22Rv1 (cell line): ENCODE results near the gene EXD3.

Source experiments
- H3K27ac ChIP-seq: fragments of 450-650 bp; 2 replicates; pipeline ENCODE4 v1.5.1; 2017
- CTCF ChIP-seq: fragments of 450-650 bp; IDR thresholded peaks from 2 replicates; pipeline ENCODE4 v1.5.1; 2017; ENCODE audit warnings: mild to moderate bottlenecking
- ZFX ChIP-seq: fragments of 450-650 bp; IDR thresholded peaks from 2 replicates; pipeline ENCODE4 v1.6.1; 2017; ENCODE audit warnings: antibody characterized with exemption, borderline replicate concordance

Gene EXD3

DNA sequence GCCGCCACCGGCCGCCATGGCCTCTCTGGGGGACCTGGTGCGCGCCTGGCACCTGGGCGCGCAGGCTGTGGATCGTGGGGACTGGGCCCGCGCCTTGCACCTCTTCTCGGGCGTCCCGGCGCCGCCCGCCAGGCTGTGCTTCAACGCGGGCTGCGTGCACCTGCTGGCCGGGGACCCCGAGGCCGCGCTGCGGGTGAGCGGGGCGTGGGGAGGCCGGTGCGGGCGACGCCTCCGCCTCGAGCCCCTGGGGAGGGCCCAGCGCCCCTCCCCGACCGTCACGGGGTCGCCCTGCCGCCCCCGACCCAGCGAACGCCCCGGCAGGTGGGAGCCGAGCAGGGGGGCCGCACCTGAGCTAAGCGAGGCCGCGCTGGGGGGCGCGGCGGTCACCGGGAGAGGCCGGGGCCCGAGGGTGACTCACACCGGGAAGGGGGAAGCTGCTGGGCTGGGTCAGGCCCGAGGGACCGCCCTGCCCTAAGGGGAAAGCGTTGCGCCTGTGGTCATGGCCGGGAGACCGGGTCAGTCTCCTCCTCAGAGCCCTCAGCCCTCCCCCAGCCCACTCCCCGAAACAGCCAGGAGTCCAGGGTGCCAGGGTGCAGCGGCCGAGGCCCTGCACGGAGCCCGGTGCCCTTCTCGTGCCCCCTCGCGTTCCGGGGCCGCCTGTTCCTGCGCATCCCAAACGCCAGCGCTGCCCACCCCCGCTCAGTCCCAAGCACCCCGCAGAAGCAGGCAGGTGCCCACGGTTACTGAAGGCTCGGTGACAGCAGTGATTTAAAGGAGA is 741 bp upstream of the EXD3 start:
- TF ChIP-seq ZFX (no peak), CTCF (peak; percentile 83)
- peak overlapping the region; percentile 74 for H3K27ac ChIP-seq

DNA sequence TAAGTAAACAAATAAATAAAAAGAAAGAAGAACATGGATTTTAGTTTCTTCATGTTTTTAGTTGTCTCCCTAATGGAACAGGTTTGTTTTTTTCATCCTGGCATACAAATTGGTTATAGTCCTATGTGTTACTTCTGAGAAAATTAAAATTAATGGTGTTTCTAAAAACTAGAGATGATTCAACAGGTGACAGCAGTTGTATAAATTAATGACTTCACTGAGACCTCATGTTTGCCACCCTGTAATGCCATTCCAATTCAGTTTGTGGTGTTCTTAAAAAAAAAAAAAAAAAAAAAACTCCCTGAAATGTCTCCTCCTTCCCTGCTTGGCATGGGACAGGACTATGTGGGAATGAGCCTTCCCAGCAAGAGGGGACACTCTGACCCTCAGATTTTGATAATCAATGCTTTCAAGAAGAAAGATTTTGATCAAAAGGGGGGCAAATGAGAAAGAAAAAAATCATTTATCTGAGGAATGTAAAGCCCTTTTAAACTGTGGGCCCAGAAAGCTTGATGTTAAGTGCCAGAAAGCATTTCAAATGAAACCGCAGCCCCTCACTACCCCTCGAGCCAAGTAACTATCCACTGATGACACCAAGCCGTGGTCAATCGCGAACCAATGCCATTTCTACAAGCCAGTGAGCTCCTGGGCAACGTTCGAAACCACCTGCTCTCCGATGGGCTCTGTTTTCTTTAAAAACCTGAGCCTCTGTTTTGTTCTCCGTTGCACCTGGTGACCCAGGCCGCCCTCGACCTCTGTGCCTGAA is 941 bp downstream of the EXD3 start:
- H3K27ac ChIP-seq, result peak overlapping the region; percentile 74
- TF ChIP-seq CTCF, result no peak
- no peak for TF ChIP-seq ZFX

- TF ChIP-seq ZFX, result no peak
- no peak for TF ChIP-seq CTCF
- H3K27ac ChIP-seq, result no peak overlapping the region
Observed at GRCh38 chr9:137417161-137418021, 5.6 kb downstream of the EXD3 start.

DNA sequence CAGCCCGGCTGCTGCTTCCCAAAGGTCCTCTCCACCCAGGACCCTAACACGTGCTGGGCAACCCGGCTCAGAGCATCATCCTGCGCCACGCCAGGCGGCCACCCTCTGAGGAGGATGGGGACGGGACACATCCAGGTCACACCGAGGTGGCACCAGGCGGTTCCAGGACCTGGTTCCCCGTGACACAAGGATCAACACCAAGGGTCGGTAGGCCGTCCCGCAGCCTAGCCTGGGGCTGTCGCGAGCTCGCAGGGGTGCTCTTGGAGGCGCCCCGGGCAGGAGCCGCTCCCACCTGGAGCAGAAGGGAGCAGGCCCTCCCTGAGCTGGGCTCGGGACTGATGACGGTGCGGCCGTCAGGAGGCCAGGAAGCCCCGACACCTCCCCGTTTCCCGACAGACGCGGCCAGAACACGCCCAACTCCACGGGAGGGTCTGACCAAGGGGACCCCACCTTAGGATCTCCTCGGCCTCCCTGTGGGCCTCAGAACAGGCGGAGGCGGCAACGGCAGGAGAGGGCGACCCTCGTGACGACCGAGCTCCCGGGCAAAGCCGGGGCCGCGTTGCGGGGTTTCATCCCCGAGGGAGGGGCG is 6.3 kb downstream of the EXD3 start:
- no peak for TF ChIP-seq ZFX
- no peak overlapping the region for H3K27ac ChIP-seq

DNA sequence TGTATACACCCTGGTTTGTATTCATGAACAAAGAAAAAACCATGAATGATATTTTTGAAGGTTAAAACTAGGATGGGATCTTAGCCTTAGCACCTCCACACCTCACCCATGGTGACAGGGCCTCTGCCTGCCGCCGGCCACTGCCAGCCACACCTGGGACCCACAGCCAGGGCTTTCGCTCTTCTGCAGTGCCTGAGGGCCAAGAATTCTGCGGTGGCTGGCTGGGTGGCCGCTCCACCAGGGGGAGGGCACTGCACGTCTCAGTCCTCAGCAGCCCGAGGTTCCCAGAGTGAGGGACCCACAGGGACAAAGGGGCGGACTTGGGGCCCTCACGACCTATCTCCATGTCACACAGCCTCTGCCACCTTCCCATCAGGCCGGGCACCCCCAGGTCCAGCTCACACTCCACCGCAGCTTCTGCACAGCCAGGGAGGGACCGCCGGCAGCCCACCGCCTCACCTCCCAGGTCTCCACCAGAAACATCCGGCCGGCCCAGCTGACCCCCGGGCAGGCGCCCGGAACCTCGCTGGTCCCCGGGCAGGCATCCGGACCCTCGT is 6.9 kb downstream of the EXD3 start:
- TF ChIP-seq ZFX, result no peak
- no peak for TF ChIP-seq CTCF
- H3K27ac ChIP-seq, result no peak overlapping the region

- TF ChIP-seq ZFX (no peak), CTCF (no peak)
- H3K27ac ChIP-seq, result no peak overlapping the region
Observed at GRCh38 chr9:137415451-137415850, 7.5 kb downstream of the EXD3 start.

DNA sequence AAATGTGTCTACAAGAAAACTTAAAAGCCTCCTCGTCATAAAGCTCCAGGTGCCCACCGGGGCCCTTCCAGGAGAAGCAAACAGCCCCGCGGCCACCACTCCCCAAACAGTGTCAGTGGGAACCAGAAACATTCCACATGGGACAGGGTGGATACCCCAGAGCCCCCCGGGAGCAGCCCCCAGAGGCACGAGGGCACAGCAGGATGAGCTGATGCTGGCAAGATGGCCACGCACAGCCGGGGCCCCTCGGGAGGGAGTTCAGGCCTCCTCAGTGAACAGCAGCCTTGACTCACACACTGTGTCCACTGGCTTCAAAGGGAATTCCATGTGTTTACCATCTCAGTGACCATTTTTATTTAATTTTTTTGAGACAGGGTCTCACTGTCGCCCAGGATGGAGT is 10.5 kb downstream of the EXD3 start:
- H3K27ac ChIP-seq, result no peak overlapping the region
- no peak for TF ChIP-seq ZFX
- TF ChIP-seq CTCF, result no peak
